ENCODE measurements around the gene EFNA5.

DNA sequence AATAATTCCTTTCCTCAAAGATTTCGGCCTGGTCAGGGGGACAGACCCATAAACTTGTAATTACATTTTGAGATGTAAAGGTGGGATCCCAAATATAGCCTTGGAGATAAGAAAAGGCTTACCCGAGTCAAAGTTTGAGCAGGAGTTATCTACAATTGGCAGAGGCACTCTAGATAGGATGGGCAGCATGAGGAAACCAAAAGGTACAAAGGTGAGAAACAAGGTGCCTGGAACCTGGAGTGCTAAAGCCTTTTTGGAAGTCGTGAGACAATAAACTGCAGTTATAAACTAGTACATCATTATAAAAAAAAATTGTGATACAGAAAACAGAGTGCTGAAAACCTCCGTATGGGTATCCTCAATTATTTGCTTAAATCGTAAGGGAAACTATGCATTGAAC, 212.4 kb downstream of the EFNA5 start:
- TF ChIP-seq, protein P1, sequence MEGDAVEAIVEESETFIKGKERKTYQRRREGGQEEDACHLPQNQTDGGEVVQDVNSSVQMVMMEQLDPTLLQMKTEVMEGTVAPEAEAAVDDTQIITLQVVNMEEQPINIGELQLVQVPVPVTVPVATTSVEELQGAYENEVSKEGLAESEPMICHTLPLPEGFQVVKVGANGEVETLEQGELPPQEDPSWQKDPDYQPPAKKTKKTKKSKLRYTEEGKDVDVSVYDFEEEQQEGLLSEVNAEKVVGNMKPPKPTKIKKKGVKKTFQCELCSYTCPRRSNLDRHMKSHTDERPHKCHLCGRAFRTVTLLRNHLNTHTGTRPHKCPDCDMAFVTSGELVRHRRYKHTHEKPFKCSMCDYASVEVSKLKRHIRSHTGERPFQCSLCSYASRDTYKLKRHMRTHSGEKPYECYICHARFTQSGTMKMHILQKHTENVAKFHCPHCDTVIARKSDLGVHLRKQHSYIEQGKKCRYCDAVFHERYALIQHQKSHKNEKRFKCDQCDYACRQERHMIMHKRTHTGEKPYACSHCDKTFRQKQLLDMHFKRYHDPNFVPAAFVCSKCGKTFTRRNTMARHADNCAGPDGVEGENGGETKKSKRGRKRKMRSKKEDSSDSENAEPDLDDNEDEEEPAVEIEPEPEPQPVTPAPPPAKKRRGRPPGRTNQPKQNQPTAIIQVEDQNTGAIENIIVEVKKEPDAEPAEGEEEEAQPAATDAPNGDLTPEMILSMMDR (conservative IDR thresholded peaks at IDR 0.05), result no peak
- no peak for TF ChIP-seq EZH2 (IDR thresholded peaks at IDR 0.05; ENCODE audit: low read depth)

All from PC-9 (cell line).